HG03066 (cell line): ENCODE results near the gene RNF223.
"Not testable (repeated sequence)": the region's sequence is repeated elsewhere in the genome, so short reads cannot be mapped to it uniquely, and the experiment has no call there.

Experiments used
- ATAC-seq: cut with Tn5 transposase; IDR thresholded peaks from one replicate; pipeline ENCODE4 v1.9.1; 2021; ENCODE audit warnings: low read depth; ENCODE audit not compliant: unreplicated experiment

RNF223 gene

DNA sequence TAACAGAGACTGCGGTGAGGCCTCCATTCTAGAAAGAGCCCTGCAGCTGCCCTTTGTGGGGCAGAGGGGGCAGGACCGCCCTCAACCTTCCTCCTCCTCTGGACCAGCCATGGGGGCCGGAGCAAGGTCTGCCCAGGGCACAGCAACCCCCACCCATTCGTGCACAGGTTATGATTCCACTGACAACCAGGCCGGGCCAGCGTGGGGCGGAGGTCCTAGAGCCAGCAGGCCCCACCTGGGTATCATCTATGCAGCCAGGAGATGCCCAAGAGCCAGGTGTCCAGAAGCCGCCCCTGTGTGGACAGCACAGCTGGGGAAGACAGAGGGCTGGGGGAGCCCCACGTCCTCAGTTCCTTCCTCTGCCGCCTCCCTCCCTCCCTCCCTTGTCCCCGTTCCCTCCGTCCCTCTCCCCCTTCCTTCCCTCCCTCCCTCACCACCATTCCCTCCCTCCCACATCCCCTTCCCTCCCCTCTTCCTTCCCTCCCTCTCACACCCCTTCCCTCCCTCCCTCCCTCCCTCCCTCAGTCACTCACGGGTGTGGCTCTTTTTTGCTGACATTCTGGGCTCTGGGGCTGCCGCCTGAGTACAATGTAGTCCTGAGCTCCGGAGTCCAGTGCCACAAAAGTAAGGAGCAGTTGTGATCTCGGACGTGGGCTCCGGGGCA lies 12.3 kb downstream of the RNF223 start:
- no peak for ATAC-seq

GRCh38 chr1:1060281-1061000 lies 13.7 kb downstream of the RNF223 start:
- ATAC-seq: no peak

DNA sequence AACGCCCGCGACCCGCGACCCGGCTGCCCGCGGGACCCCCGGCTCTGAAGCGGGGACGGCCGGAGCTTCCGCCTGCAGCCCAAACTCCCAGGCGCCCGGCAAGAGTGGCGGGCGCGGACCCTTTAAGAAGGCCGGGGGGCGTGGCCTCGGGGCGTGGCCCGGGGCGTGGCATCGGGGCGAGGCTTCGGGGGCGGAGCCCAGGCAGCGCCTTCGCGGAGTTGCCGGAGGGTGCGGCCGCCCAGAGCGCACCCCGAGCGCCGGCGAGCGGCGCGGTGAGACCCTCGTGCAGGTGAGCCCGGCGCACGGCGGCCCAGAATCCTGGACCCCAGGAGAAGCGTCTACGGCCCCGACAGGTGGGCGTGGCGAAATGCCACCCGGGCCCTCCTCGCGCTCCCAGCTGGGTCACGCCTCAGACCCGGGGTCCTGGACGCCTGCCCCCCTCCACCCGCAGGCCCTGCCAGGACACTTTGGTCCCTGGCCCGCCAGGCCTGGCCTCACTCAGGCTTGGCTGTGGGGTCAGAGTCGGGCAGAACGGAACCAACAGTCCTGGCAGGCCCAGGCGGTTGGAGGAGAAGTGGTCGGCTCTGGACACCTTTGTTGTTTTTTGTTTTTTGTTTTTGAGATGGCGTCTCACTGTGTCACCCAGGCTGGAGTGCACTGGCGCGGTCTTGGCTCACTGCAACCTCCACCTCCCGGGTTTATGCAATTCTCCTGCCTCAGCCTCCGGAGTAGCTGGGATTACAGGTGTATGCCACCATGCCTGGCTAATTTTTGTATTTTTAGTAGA lies 14.4 kb downstream of the RNF223 start:
- peak; percentile 55 for ATAC-seq

- ATAC-seq: peak; percentile 44
Measured at GRCh38 chr1:1058921-1059493, 15.1 kb downstream of the RNF223 start.

- ATAC-seq: no peak
Measured at GRCh38 chr1:1058088-1058905, 15.8 kb downstream of the RNF223 start.

DNA sequence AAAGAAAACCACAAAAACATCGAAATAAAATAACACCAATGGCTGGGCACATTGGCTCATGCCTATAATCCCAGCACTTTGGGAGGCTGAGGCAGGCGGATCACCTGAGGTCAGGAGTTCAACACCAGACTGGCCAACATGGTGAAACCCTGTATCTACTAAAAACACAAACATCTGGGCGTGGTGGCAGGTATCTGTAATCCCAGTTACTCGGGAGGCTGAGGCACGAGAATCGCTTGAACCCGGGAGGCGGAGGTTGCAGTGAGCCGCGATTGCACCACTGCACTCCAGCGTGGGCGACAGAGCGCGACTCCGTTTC lies 16.4 kb downstream of the RNF223 start:
- not testable (repeated sequence) for ATAC-seq

- ATAC-seq: no peak
Measured at GRCh38 chr1:1055841-1056736, 18.0 kb downstream of the RNF223 start.

DNA sequence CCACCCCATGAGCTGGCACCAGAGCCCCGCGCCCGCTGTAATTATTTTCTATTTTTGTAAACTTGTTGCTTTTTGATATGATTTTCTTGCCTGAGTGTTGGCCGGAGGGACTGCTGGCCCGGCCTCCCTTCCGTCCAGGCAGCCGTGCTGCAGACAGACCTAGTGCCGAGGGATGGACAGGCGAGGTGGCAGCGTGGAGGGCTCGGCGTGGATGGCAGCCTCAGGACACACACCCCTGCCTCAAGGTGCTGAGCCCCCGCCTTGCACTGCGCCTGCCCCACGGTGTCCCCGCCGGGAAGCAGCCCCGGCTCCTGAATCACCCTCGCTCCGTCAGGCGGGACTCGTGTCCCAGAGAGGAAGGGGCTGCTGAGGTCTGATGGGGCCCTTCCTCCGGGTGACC lies 19.1 kb downstream of the RNF223 start:
- ATAC-seq: no peak

GRCh38 chr1:1054099-1054700 lies 19.9 kb downstream of the RNF223 start:
- no peak for ATAC-seq

- no peak for ATAC-seq
Measured at GRCh38 chr1:1053682-1054081, 20.4 kb downstream of the RNF223 start.

GRCh38 chr1:1053022-1053421 lies 21.1 kb downstream of the RNF223 start:
- ATAC-seq: no peak

GRCh38 chr1:1052003-1052840 lies 21.9 kb downstream of the RNF223 start:
- no peak for ATAC-seq

DNA sequence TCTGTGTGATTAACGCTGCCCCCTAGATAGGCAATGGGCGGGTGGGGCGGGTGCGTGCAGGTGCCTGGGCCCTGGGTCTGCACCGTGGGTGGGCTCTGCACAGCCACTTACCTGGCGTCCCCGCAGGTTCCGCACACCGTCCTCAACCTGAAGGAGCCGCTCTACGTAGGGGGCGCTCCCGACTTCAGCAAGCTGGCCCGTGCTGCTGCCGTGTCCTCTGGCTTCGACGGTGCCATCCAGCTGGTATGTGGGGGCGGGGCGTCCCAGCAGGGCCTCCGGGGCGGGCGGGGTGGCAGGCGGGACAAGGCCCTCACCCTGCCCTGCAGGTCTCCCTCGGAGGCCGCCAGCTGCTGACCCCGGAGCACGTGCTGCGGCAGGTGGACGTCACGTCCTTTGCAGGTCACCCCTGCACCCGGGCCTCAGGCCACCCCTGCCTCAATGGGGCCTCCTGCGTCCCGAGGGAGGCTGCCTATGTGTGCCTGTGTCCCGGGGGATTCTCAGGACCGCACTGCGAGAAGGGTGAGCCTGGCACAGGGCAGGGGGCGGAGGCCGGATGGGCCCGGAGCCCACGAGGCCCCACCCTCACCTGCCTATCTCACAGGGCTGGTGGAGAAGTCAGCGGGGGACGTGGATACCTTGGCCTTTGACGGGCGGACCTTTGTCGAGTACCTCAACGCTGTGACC lies 22.8 kb downstream of the RNF223 start:
- ATAC-seq: no peak

DNA sequence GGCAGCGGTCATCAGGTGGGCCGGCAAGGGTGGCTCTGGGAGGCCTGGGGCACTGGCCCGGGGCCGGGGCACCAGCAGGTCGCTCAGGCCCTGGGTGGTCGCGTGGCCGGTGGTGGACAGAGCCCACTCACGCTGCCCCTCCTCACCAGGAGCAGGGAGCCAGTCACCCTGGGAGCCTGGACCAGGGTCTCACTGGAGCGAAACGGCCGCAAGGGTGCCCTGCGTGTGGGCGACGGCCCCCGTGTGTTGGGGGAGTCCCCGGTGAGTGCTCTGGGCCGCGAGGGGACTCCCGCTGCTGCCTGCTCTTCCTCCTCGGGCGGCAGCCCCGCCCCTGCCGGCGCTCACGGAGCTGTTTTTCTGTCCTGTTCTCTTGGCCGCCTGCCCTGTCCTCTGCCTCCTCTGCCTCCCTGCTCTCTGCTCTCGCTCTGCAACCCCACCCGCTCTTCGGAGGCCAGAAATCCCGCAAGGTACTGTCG lies 23.5 kb downstream of the RNF223 start:
- no peak for ATAC-seq

GRCh38 chr1:1049318-1050165 lies 24.6 kb downstream of the RNF223 start:
- ATAC-seq: no peak

DNA sequence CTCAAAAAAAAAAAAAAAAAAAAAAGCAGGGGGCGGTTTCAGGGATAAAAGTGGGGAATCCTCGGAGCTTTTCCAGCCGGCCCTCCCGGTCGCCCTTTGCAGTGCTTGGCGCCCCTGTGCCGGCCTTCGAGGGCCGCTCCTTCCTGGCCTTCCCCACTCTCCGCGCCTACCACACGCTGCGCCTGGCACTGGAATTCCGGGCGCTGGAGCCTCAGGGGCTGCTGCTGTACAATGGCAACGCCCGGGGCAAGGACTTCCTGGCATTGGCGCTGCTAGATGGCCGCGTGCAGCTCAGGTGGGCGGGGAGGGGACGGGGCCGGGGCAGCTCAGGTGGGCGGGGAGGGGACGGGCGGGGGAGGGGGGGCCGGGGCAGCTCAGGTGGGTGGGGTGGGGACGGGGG lies 25.3 kb downstream of the RNF223 start:
- ATAC-seq: no peak

GRCh38 chr1:1047963-1048362 lies 26.1 kb downstream of the RNF223 start:
- no peak for ATAC-seq
